ENCODE measurements around the gene CARD19.

- TF ChIP-seq POLR2A (IDR thresholded peaks at IDR 0.05) (no peak), POLR2AphosphoS5 (IDR thresholded peaks at IDR 0.05; ENCODE audit: insufficient read depth in 1 of 2, low read depth in 1 of 2) (no peak), CTCF (IDR thresholded peaks at IDR 0.05) (no peak)
Observed at GRCh38 chr9:93100276-93100636, 4.2 kb downstream of the CARD19 start.
